ENCODE measurements around the gene MORC3.
A peak's percentile ranks its signal among the peaks of the same experiment; 100 is the strongest.
"Not testable (repeated sequence)": the region's sequence is repeated elsewhere in the genome, so short reads cannot be mapped to it uniquely, and the experiment has no call there.

MORC3 gene

DNA sequence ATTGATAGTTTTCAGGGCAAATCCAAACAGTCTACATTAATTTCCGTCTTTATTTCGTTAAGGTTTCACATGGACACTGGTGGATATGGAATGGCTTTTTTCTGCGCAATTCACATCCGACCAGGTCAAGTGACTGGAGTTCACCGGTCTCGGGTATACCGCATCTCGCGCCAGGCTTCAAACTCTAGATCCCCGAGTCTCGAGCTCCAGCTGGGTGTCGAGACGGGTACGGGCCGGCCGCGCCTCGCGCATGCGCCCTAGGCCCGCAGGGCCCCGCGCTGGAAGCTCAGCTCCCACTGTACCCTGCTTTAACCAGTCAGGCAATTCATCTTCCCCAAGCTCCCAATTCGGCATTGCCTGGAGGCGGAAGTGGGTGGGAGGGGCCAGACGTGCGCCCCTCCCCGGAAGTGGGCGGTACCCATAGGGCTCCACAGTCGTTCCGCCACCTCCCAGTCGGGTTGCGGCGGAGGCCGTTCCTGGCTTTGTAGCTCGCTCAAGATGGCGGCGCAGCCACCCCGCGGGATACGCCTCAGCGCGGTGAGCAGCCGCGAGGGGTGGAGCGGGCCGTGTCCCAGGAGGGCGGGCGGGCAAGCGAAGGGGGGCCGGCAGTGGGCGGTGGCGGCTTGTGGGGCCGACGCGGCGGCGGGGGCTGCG, at the start of gene MORC3:
Gene MORC3 (plus strand): TSS at position 431 of the 654 bp plus-strand sequence. CDS start 68 bp downstream, at position 499.
- TF ChIP-seq CTCF (conservative IDR thresholded peaks at IDR 0.05; ENCODE audit: low read depth, low read length) = no peak
- peak within 1 kb of the TSS; percentile 64 for H3K4me3 ChIP-seq (ENCODE audit: low read length)
- DNase-seq (ENCODE audit: low read depth) = peak; percentile 96

DNA sequence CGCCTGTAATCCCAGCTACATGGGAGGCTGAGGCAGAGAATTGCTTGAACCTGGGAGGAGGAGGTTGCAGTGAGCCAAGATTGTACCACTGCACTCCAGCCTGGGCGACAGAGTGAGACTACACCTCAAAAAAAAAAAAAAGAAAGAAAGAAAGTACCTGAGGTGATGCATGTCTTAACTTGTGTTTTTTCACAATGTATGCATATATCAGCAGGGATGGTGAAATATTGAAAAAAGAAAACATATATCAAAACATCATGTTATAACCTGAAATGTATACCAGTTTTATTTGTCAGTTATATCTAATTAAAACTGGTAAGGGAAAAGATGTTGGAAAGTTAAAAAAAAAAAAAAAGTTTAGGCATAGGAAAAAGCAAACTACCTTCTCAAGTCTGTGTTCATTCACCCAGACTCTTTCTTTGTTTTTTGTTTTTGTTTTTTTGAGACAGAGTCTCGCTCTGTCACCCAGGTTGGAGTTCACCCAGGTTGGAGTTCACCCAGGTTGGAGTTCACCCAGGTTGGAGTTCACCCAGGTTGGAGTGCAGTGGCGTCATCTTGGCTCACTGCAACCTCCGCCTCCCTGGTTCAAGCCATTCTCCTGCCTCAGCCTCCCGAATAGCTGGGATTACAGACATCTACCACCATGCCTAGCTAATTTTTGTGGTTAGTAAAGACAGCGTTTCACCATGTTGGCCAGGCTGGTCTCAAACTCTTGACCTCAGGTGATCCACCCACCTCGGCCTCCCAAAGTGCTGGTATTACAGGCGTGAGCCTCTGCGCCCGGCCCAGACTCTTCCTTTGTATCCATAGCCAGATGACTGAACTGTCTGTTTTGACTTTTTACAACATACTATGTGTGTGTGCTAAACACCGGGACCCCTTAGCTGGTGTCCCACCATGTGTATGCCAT, 49.0 kb upstream of the MORC3 start:
- not testable (repeated sequence) for DNase-seq (ENCODE audit: low read depth); H3K4me3 ChIP-seq (ENCODE audit: low read length)

DNA sequence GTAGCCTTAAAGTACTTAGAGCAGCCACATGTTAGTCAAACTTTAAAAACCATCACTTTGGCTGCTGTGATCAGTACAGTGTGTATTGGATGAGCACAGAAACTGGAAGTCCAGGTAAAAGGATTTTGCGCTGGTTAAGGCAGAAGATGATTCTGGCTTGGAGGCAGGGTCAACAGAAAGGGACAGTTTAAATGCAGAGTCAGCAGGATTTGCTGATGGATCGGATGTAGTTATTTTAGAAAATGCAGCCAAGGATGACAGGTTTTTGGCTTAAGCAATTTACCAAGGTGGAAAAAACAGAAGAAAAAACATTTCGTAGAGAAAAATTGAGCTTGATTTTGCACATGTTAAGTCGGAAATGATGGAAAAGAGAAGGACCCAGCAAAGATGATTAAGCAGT, 45.9 kb upstream of the MORC3 start:
- DNase-seq (ENCODE audit: low read depth) = no peak
- no peak for TF ChIP-seq CTCF (conservative IDR thresholded peaks at IDR 0.05; ENCODE audit: low read depth, low read length)

DNA sequence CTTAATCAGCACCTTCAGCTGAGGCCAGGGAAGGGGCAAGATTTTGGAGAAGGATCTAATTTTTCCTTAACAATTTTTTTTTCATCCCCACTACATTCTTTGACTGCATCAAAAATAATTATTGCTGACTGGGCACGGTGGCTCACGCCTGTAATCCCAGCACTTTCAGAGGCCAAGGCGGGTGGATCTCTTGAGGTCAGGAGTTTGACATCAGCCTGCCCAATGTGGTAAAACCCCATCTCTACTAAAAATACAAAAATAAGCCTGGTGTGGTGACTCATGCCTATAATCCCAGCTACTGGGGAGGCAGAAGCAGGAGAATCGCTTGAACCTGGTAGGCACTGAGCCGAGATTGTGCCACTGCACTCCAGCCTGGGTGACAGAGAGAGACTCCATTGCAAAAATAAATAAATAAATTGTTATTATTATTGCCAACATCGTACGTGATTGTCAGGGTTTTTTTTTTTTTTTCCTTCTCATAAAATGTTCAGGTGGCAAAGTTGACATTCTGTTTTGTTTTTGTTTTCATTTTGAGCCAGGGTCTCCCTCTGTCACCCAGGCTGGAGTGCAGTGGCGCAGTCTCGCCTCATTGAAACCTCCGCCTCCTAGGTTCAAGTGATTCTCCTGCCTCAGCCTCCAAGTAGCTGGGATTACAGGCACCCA, 37.3 kb upstream of the MORC3 start:
- no peak overlapping the region for H3K4me3 ChIP-seq (ENCODE audit: low read length)
- TF ChIP-seq CTCF (conservative IDR thresholded peaks at IDR 0.05; ENCODE audit: low read depth, low read length) = no peak
- DNase-seq (ENCODE audit: low read depth) = peak; percentile 20

More for the DNA sequence above, 45.9 kb upstream of the MORC3 start:
- no peak overlapping the region for H3K4me3 ChIP-seq (ENCODE audit: low read length)

DNA sequence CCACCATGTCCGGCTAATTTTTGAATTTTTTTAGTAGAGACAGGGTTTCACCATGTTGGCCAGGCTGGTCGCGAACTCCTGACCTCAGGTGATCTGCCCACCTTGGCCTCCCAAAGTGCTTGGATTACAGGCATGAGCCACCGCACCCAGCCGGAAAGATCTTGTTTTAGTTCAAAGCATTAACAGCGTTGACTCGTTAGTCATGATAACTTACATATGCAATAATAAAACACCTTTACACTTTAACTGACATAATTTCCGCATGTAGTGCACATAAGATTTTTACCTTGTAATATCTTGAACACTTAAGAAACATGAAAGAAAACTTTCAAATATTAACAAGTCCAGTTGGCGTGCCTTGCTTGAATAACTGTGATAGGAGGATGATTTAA, 36.8 kb upstream of the MORC3 start:
- DNase-seq (ENCODE audit: low read depth); H3K4me3 ChIP-seq (ENCODE audit: low read length): not testable (repeated sequence)

DNA sequence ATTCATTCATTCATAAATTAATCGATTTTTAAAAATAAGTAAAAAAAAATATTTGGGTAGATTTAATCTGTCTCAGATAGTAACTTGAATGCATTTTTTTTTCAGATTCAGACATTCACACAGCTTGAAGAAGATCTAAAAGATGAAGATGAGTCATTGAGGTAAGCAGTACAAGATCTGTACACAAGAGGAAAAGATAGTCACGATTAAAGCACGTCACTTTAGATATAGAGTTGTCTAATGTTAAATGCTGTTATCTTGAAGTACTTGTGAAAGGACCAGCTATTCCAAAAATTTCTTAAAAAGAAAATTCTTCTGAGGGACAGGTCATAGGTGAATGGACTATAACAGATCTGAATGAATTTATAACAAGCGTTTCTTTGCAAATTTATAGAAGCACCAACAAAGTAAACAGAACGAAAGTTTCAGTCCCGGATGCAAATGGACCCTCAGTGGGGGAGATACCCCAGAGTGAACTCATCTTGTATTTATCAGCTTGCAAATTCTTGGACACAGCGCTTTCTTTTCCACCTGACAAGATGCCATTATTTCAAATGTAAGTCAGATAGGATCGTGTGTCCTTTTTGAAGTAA, 31.2 kb upstream of the MORC3 start:
- no peak for DNase-seq (ENCODE audit: low read depth)
- no peak overlapping the region for H3K4me3 ChIP-seq (ENCODE audit: low read length)
- TF ChIP-seq CTCF (conservative IDR thresholded peaks at IDR 0.05; ENCODE audit: low read depth, low read length) = no peak

DNA sequence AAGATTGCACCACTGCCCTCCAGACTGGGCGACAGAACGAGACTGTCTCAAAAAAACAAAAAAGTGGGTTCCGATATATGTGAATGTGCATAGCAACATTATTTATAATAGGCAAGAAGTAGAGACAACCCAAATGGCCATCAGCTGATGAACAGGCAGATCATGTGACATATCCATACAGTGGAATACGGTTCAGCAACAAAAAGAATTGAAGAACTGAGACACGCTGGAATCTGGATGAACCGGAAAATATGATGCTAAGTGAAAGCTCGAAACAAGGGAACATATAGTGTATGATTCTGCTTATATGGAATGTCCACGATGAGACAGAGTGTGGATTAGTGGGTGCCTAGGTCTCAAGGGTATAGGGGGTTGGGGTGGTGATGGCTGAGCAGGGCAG, 28.5 kb upstream of the MORC3 start:
- no peak overlapping the region for H3K4me3 ChIP-seq (ENCODE audit: low read length)
- DNase-seq (ENCODE audit: low read depth) = no peak
- no peak for TF ChIP-seq CTCF (conservative IDR thresholded peaks at IDR 0.05; ENCODE audit: low read depth, low read length)

Data from retinal pigment epithelial cell (primary cell).